NCI-H2196 (cell line): ENCODE data around the gene HCK.
"Not testable (repeated sequence)": the region's sequence is repeated elsewhere in the genome, so short reads cannot be mapped to it uniquely, and the experiment has no call there.

Experiments used
- DNase-seq: peaks from one replicate; lab custom pipeline; 2025; ENCODE audit not compliant: unreplicated experiment; lab: John Stamatoyannopoulos, UW

Gene HCK

DNA sequence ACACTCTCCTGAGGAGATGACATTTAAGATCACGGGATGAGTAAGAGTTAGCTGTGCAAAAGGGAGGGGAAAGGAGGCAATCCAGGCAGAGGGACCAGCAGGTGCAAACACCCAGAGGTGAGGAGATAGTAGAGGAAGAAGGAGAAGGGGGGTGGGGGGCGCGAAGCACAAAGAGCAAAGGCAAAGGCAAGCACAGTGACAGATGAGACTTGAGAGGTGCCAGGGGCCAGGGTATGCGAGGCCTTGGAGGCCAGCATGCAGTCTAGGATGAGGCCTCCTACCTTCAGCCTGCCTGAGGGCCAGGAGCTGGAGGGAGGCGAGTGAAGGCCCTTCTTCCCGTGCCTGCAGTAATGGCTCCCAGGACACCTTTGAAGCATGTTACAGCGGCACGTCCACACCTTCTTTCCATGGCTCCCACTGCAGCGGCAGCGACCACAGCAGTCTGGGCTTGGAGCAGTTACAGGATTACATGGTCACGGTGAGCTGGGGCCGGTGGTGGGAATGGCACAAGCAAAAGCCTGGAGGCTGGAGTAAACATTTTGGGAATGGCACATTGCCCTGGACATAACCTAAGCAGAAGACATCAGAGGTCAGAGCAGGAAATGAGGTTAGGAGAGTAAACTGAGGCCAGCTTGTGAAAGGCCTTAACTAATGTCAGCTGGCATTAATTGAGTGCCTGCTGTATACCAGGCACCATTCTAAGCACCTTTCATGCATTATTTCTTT lies 23.2 kb upstream of the HCK start:
- DNase-seq = no peak

DNA sequence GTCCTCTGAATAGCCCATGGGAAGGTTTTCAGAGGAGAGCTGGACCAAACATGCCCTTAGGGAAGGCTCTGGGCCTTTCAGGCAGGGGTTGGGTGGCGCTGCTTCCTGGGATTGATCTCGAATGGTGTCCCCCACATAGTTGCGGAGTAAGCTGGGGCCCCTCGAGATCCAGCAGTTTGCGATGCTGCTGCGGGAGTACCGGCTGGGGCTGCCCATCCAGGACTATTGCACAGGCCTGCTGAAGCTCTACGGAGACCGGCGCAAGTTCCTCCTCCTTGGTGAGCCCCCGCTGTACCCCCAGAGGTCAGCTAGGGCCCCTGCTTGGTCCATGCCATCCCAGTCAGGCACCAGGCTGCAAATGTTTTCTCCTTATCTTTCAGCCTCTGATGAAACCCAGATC lies 22.5 kb upstream of the HCK start:
- DNase-seq = no peak

- peak; percentile 85 for DNase-seq
These were observed 20.8 kb upstream of the HCK start for GRCh38 chr20:32031007-32031958.

GRCh38 chr20:32033316-32033715 lies 18.7 kb upstream of the HCK start:
- no peak for DNase-seq

DNA sequence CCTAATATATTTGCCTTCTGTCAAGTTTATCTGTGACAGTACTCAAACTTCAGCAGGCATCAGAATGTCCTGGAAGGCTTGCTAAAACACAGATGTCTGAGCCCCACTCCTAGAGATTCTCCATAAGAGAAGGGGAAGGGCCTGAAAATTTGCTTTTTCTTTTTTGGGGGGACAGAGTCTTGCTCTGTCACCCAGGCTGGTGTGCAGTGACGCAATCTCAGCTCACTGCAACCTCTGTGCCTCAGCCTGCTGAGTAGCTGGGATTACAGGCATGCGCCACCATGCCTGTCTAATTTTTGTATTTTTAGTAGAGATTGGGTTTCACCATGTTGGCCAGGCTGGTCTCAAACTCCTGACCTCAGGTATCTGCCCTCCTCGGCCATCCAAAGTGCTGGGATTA lies 18.3 kb upstream of the HCK start:
- not testable (repeated sequence) for DNase-seq

- no peak for DNase-seq
These were observed 17.2 kb upstream of the HCK start for GRCh38 chr20:32034581-32035425.

DNA sequence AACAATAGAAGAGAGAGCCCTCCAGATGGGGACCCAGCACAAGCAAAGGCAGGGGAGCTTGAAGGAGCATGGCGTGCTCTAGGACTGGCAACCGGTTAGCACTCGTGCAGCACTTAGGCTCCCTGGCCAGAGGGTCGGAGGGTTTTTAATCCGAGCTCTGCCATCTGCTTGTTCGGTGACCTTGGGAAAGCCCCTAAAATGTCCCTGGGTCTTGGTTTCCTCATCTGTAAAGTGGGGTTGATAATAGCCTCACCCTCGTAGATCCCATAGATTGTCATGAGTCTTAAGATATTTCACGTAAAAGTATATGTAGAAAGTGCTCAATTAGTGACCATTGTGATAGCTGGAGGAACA lies 16.6 kb upstream of the HCK start:
- no peak for DNase-seq

- no peak for DNase-seq
These were observed 15.8 kb upstream of the HCK start for GRCh38 chr20:32036252-32036651.

DNA sequence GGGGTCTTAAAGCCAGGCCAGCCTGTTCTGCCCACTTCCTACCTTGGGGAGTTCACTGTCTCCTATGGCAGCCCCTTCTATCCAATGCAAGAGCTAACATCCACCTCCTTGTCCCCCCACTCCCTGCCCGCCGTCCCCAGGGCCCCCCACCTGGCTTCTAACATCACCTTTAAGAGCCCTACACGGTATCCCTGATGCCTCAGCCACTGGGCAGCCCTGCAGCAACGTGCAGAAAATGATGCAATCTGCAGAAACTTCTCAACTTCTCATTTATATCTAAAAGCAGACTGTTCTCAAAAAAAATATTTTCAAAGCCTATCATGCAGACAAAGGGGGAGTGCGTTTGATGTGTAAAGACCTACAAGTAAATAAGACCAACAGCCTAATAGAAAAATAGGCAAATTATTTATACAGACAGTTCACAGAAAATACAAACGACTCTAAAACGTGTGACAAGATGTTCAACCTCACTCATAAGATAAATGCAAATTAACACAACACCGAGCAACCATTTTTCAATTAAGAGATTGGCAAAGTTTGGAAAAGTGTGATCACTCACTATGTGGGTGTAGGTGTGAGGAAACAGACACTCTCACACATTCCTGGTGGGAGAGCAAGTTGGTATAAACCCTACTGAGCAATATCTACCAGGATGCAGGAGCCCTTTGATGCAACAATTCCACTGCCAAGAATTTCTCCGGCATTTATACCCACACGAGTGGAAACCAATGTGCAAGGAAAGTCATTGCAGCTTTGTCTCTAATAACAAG lies 15.1 kb upstream of the HCK start:
- no peak for DNase-seq

DNA sequence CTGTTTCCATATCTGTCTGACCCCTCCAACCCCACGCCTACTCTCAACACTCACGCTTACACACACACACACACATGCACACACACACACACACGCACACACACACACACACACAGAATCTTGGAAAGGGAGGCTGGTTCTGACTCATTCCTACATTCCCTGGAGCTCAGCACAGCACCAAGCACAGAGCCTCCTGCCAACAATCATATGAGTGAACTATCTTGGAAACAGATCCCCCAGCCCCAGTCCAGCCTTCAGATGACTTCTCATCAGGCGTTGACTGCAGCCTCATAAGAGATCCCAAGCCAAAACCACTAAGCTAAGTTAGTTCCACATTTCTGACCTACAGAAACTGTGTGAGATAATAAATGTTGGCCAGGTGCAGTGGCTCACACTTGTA lies 14.1 kb upstream of the HCK start:
- no peak for DNase-seq

- no peak for DNase-seq
These were observed 11.7 kb upstream of the HCK start for GRCh38 chr20:32040142-32040953.

GRCh38 chr20:32045999-32046398 lies 6.0 kb upstream of the HCK start:
- no peak for DNase-seq

GRCh38 chr20:32050324-32050841 lies 1.7 kb upstream of the HCK start:
- no peak for DNase-seq

GRCh38 chr20:32050851-32051556 lies 1.0 kb upstream of the HCK start:
- DNase-seq = no peak

- DNase-seq = no peak
These were observed 337 bp upstream of the HCK start for GRCh38 chr20:32051720-32052089.

DNA sequence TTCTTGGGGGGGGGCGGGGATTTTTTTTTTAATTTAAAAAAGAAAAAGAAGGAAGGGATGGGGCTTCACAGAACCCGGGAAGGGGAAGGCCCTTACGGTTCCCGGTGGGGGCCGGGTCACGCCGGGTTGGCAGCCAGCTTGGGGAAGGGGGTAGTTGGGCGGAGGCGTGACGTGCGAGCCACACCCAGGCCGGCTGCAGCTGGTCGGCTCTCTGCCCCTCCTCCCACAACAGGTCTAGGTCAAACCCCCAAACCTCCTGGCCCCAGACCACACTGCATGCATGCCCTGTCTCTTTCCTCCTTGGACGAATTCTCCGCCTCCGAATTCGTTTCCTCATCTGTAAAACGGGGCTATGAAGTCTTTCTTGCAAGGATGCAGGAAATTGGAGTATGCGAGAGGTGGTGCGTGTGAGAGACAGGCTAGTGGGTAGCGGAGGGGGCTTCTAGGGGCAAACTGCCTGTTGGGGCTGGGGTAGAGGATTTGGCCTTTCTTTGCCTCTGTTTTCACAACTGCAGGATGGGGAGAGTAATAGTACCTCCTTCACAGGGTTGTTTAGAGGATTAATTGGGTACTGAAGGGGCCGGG lies 828 bp downstream of the HCK start:
- no peak for DNase-seq

GRCh38 chr20:32053648-32054047 lies 1.6 kb downstream of the HCK start:
- no peak for DNase-seq

- no peak for DNase-seq
These were observed 4.9 kb downstream of the HCK start for GRCh38 chr20:32056708-32057483.
